H9 (cell line): ENCODE results near the gene GANAB. TPM values are rescaled to one million over a fixed set of nuclear protein-coding genes. Genes with fewer than 3 reads are reported as not detected.
A peak's percentile ranks its signal among the peaks of the same experiment; 100 is the strongest.

Experiments
- DNase-seq: peaks from one replicate; pipeline ENCODE4 v3.0.0-alpha.2; 2017
- H2AFZ ChIP-seq: one replicate; pipeline ENCODE4 v1.6.1; 2013; ENCODE audit warnings: mild to moderate bottlenecking, low read length, control low read depth, moderate library complexity
- H2AK5ac ChIP-seq: 2 replicates; pipeline ENCODE4 v1.6.1; 2013; ENCODE audit warnings: low read length, control low read depth, mixed read lengths; ENCODE audit not compliant: insufficient read length
- H2BK120ac ChIP-seq: one replicate; pipeline ENCODE4 v1.6.1; 2013; ENCODE audit warnings: low read depth, mild to moderate bottlenecking, low read length, control low read depth, inconsistent platforms; ENCODE audit not compliant: poor library complexity, severe bottlenecking
- H2BK12ac ChIP-seq: 2 replicates; pipeline ENCODE4 v1.6.1; 2013; ENCODE audit warnings: low read length, control low read depth, mixed read lengths, low read depth; ENCODE audit not compliant: insufficient read length
- H2BK15ac ChIP-seq: 2 replicates; pipeline ENCODE4 v1.6.1; 2013; ENCODE audit warnings: low read depth, low read length, control low read depth
- H2BK20ac ChIP-seq: one replicate; pipeline ENCODE4 v1.6.1; 2013; ENCODE audit warnings: low read depth, mild to moderate bottlenecking, low read length, control low read depth, inconsistent platforms; ENCODE audit not compliant: poor library complexity, severe bottlenecking
- H2BK5ac ChIP-seq: 2 replicates; pipeline ENCODE4 v1.6.1; 2013; ENCODE audit warnings: low read length, control low read depth, mixed read lengths; ENCODE audit not compliant: insufficient read length
- H3K14ac ChIP-seq: 2 replicates; pipeline ENCODE4 v1.6.1; 2013; ENCODE audit warnings: low read length, control low read depth; ENCODE audit not compliant: insufficient read depth
- H3K18ac ChIP-seq: 2 replicates; pipeline ENCODE4 v1.6.1; 2013; ENCODE audit warnings: low read depth, mild to moderate bottlenecking, mixed read lengths, low read length, control low read depth; ENCODE audit not compliant: insufficient read length
- H3K23ac ChIP-seq: 2 replicates; pipeline ENCODE4 v1.6.1; 2013; ENCODE audit warnings: low read length, control low read depth, mixed read lengths, low read depth; ENCODE audit not compliant: insufficient read length
- H3K23me2 ChIP-seq: 2 replicates; pipeline ENCODE4 v1.6.1; 2013; ENCODE audit warnings: low read depth, mild to moderate bottlenecking, mixed read lengths, low read length, control low read depth; ENCODE audit not compliant: insufficient read length, poor library complexity, severe bottlenecking
- H3K27ac ChIP-seq: 2 replicates; pipeline ENCODE4 v1.5.1; 2013; ENCODE audit warnings: low read length, control low read depth, mixed read lengths, low read depth; ENCODE audit not compliant: insufficient read length
- H3K27me3 ChIP-seq: 2 replicates; pipeline ENCODE4 v1.6.1; 2013; ENCODE audit warnings: low read length, control low read depth, inconsistent platforms; ENCODE audit not compliant: insufficient read depth
- H3K4ac ChIP-seq: 2 replicates; pipeline ENCODE4 v1.6.1; 2013; ENCODE audit warnings: low read depth, mild to moderate bottlenecking, control low read depth, inconsistent platforms, low read length, moderate library complexity
- H3K4me1 ChIP-seq: 2 replicates; pipeline ENCODE4 v1.6.1; 2013; ENCODE audit warnings: low read length, control low read depth, inconsistent platforms; ENCODE audit not compliant: insufficient read depth
- H3K4me2 ChIP-seq: 2 replicates; pipeline ENCODE4 v1.6.1; 2013; ENCODE audit warnings: low read length, control low read depth, mixed read lengths; ENCODE audit not compliant: insufficient read length, insufficient read depth
- H3K56ac ChIP-seq: 2 replicates; pipeline ENCODE4 v1.6.1; 2013; ENCODE audit warnings: low read depth, mild to moderate bottlenecking, mixed read lengths, low read length, control low read depth; ENCODE audit not compliant: insufficient read length
- H3K79me1 ChIP-seq: 2 replicates; pipeline ENCODE4 v1.6.1; 2013; ENCODE audit warnings: low read depth, mild to moderate bottlenecking, moderate library complexity, low read length, control low read depth, inconsistent platforms; ENCODE audit not compliant: insufficient read depth, poor library complexity, severe bottlenecking
- H3K79me2 ChIP-seq: 2 replicates; pipeline ENCODE4 v1.6.1; 2013; ENCODE audit warnings: low read length, control low read depth, inconsistent platforms; ENCODE audit not compliant: insufficient read depth
- H3K9ac ChIP-seq: 2 replicates; pipeline ENCODE4 v1.6.1; 2013; ENCODE audit warnings: low read length, control low read depth, mixed read lengths; ENCODE audit not compliant: insufficient read length; ENCODE audit errors: extremely low read depth
- H3K9me3 ChIP-seq: one replicate; pipeline ENCODE4 v1.6.1; 2013; ENCODE audit warnings: low read depth, low read length, inconsistent platforms; ENCODE audit not compliant: control insufficient read depth
- H3T11ph ChIP-seq: one replicate; pipeline ENCODE4 v1.6.1; 2013; ENCODE audit warnings: mild to moderate bottlenecking, low read length, control low read depth, inconsistent platforms
- H4K20me1 ChIP-seq: one replicate; pipeline ENCODE4 v1.6.1; 2013; ENCODE audit not compliant: control insufficient read depth, insufficient read length, insufficient read depth
- H4K5ac ChIP-seq: 2 replicates; pipeline ENCODE4 v1.6.1; 2013; ENCODE audit warnings: low read depth, mild to moderate bottlenecking, mixed read lengths, low read length, control low read depth; ENCODE audit not compliant: insufficient read length
- H4K8ac ChIP-seq: replicated peaks from 2 replicates; pipeline ENCODE4 v1.6.1; 2013; ENCODE audit warnings: low read length, control low read depth, mixed read lengths, low read depth; ENCODE audit not compliant: insufficient read length
- H4K91ac ChIP-seq: 2 replicates; pipeline ENCODE4 v1.6.1; 2013; ENCODE audit warnings: low read depth, mild to moderate bottlenecking, moderate library complexity, mixed read lengths, low read length, control low read depth; ENCODE audit not compliant: insufficient read length
- H3K27ac Mint-ChIP-seq, 3 experiments: 2 replicates in 2 of 3; 3 replicates in 1 of 3; pipeline ENCODE4 v1.8.0; 2020 to 2021; ENCODE audit warnings: mixed read lengths in 3 of 3, mild to moderate bottlenecking in 1 of 3, moderate library complexity in 1 of 3
- H3K27me3 Mint-ChIP-seq: 2 replicates; pipeline ENCODE4 v1.8.0; 2021; ENCODE audit warnings: low read depth, mild to moderate bottlenecking, moderate library complexity, mixed read lengths
- H3K36me3 Mint-ChIP-seq, 3 experiments: 2 replicates in 2 of 3; 3 replicates in 1 of 3; pipeline ENCODE4 v1.8.0; 2020 to 2021; ENCODE audit warnings: low read depth in 3 of 3, mixed read lengths in 3 of 3; ENCODE audit not compliant: insufficient read depth in 1 of 3
- H3K4me1 Mint-ChIP-seq, 2 experiments: 2 replicates each; pipeline ENCODE4 v1.8.0; 2020; ENCODE audit warnings: mixed read lengths in 2 of 2
- H3K4me3 Mint-ChIP-seq, 2 experiments: 2 replicates in 1 of 2; 3 replicates in 1 of 2; pipeline ENCODE4 v1.8.0; 2020 to 2021; ENCODE audit warnings: mild to moderate bottlenecking in 2 of 2, mixed read lengths in 2 of 2, moderate library complexity in 1 of 2
- H3K9me3 Mint-ChIP-seq, 2 experiments: 2 replicates in 1 of 2; 3 replicates in 1 of 2; pipeline ENCODE4 v1.8.0; 2020; ENCODE audit warnings: mild to moderate bottlenecking in 2 of 2, mixed read lengths in 2 of 2, moderate library complexity in 1 of 2
- CTCF ChIP-seq: fragments of 200-600 bp; sonication (generic); conservative IDR thresholded peaks from 3 replicates; pipeline ENCODE4 v1.8.0; 2021; ENCODE audit warnings: antibody characterized with exemption, mild to moderate bottlenecking
- WGBS: extraction: QIAGEN DNeasy Blood & Tissue Kit; methylation state at CpG from one replicate; pipeline ENCODE4 v1.1.7; 2013; ENCODE audit warnings: missing lambda C conversion rate, low lambda C conversion rate, mixed read lengths; ENCODE audit not compliant: insufficient read length; ENCODE audit errors: extremely low coverage; 5-methylcytosine and 5-hydroxymethylcytosine counted together
- total RNA-seq: library from RNA; stranded (reverse); gene quantifications from 2 replicates; pipeline ENCODE4 v1.2.1, GENCODE V29; 2021

Gene GANAB
- total RNA-seq, 1 experiment from 2014 or later = 387 TPM

DNA sequence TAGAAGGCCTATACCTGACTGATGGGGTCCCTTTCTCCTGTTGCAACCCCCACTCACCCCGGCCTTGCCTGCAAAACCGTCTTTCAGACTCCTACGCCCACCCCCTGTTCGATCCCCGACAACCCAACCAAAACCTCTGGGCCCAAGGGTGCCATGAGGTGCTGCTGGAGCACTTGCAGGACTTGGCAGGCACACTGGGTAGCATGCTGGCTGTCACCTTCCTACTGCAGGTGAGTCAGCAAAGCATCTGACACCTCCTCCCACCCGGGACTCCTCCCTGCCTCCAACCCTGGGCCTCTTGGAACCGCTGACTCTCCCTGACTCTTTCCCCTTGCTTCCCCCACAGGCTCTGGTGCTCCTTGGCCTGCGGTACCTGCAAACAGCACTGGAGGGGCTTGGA lies 32.1 kb downstream of the GANAB start:
- Histone ChIP-seq H3K56ac (no peak overlapping the region), H4K91ac (no peak overlapping the region), H3K18ac (no peak overlapping the region), H2AK5ac (no peak overlapping the region), H3T11ph (no peak overlapping the region), H3K9me3 (no peaks in the 10 kb centered on the region), H3K14ac (no peak overlapping the region), H3K23me2 (peaks cover 13% of the 10 kb centered on the region), H2BK120ac (no peak overlapping the region), H4K8ac (no peak overlapping the region), H3K9ac (no peak overlapping the region), H3K79me1 (no peaks in the 10 kb centered on the region), H3K79me2 (no peaks in the 10 kb centered on the region), H4K5ac (no peak overlapping the region), H3K27me3 (no peaks in the 10 kb centered on the region), H2AFZ (no peak overlapping the region), H3K4me1 (no peaks in the 10 kb centered on the region), H3K23ac (no peak overlapping the region), H2BK5ac (no peak overlapping the region), H2BK12ac (no peak overlapping the region), H2BK15ac (no peak overlapping the region), H3K27ac (no peak overlapping the region), H3K4me2 (no peak overlapping the region), H3K4ac (no peak overlapping the region), H4K20me1 (no peaks in the 10 kb centered on the region), H2BK20ac (no peak overlapping the region)
- no peaks in the 10 kb centered on the region for H3K9me3 Mint-ChIP-seq
- H3K4me1 Mint-ChIP-seq = peaks cover 17 to 29% of the 10 kb centered on the region in 2 experiments
- peak overlapping the region; percentile 11 to 87 (median 77); a peak in 3 of 7 replicates for H3K27ac Mint-ChIP-seq
- H3K27me3 Mint-ChIP-seq = peaks cover 4% of the 10 kb centered on the region
- TF ChIP-seq CTCF = no peak
- no peak for DNase-seq
- WGBS = no CpG with 5 or more reads among the region's 8 CpGs
- peaks cover 2 to 18% (median 15%) of the 10 kb centered on the region in 3 experiments for H3K36me3 Mint-ChIP-seq
- H3K4me3 Mint-ChIP-seq = peak overlapping the region in 1 of 2 experiments; percentile 41; a peak in 2 of 5 replicates
